ENCODE results near the gene SOBP. TPM values are rescaled to one million over a fixed set of nuclear protein-coding genes. Genes with fewer than 3 reads are reported as not detected.
"Not testable (repeated sequence)": the region's sequence is repeated elsewhere in the genome, so short reads cannot be mapped to it uniquely, and the experiment has no call there.

The SOBP gene
- total and polyA plus RNA-seq, 8 donors, result 0.58 to 16.9 (median 4.4) TPM

DNA sequence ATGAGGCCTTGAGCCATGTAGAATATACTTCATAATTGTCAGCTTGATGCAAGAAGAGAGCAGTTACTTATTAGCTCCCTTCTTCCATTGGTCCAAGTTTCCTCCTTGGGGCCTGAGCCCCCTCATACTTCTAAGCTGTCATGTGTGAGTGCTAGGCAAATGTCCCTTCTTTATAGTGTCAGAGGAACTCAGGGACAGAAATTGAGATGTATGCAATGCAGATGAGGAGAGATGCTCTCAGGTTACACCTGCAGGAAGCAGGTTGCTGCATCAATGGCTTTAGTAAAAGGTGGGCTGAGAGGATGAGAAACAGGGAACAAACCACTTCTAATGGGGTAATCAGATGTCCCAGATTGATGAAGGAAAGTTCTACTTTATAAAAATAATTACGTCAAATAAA, 23.9 kb upstream of the SOBP start:
- Histone ChIP-seq H3K27ac (no peak overlapping the region), H3K27me3 (no peaks in the 10 kb centered on the region), H3K4me3 (no peak overlapping the region), H3K36me3 (no peaks in the 10 kb centered on the region), H3K4me1 (peaks cover 0 to 5% (median 0%) of the 10 kb centered on the region in 4 donors), H3K9me3 (no peaks in the 10 kb centered on the region)
- intact Hi-C loops (cut with DNase I; ENCODE audit: low total_unique reads), result no loop called here
- no peak for DNase-seq
- TF ChIP-seq, protein P1, sequence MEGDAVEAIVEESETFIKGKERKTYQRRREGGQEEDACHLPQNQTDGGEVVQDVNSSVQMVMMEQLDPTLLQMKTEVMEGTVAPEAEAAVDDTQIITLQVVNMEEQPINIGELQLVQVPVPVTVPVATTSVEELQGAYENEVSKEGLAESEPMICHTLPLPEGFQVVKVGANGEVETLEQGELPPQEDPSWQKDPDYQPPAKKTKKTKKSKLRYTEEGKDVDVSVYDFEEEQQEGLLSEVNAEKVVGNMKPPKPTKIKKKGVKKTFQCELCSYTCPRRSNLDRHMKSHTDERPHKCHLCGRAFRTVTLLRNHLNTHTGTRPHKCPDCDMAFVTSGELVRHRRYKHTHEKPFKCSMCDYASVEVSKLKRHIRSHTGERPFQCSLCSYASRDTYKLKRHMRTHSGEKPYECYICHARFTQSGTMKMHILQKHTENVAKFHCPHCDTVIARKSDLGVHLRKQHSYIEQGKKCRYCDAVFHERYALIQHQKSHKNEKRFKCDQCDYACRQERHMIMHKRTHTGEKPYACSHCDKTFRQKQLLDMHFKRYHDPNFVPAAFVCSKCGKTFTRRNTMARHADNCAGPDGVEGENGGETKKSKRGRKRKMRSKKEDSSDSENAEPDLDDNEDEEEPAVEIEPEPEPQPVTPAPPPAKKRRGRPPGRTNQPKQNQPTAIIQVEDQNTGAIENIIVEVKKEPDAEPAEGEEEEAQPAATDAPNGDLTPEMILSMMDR (IDR thresholded peaks at IDR 0.05), result no peak
- TF ChIP-seq EP300 (IDR thresholded peaks at IDR 0.05) (no peak), POLR2A (IDR thresholded peaks at IDR 0.05) (no peak), POLR2AphosphoS5 (IDR thresholded peaks at IDR 0.05) (no peak)
- WGBS, 5 donors, result 90 to 98% (median 96%) methylated on average over 1 of the region's 1 CpG

DNA sequence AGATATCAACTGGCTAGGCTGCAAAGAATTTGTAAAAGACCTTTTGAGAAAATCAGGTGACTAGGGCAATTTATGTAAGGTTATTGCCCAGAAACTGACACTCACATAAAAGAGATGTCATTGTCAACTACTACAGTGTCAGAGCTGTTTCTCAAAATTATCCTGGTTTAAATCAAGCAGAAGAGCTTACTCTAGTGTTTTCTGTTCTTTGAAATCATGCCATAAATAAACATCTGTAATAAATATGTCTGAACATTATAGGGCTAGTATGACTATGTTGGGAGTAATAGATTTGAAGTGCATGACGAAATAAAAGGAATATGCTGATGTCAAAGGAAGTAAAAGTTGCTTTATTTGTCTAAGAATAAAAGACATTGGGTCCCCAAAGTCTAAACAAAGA, 19.6 kb upstream of the SOBP start:
- H3K36me3 ChIP-seq, result no peaks in the 10 kb centered on the region
- H3K4me3 ChIP-seq, result no peak overlapping the region
- no peaks in the 10 kb centered on the region for H3K9me3 ChIP-seq
- TF ChIP-seq POLR2AphosphoS5 (IDR thresholded peaks at IDR 0.05) (no peak), POLR2A (IDR thresholded peaks at IDR 0.05) (no peak), EP300 (IDR thresholded peaks at IDR 0.05) (no peak)
- TF ChIP-seq, protein P1 (IDR thresholded peaks at IDR 0.05), result no peak
- DNase-seq, result no peak
- intact Hi-C loops (cut with DNase I; ENCODE audit: low total_unique reads), result no loop called here
- no peaks in the 10 kb centered on the region for H3K4me1 ChIP-seq
- 83 to 91% (median 87%) methylated on average over 1 of the region's 1 CpG for WGBS, 5 donors
- H3K27me3 ChIP-seq, result peaks cover 0 to 3% (median 0%) of the 10 kb centered on the region in 3 donors
- H3K27ac ChIP-seq, result no peak overlapping the region

DNA sequence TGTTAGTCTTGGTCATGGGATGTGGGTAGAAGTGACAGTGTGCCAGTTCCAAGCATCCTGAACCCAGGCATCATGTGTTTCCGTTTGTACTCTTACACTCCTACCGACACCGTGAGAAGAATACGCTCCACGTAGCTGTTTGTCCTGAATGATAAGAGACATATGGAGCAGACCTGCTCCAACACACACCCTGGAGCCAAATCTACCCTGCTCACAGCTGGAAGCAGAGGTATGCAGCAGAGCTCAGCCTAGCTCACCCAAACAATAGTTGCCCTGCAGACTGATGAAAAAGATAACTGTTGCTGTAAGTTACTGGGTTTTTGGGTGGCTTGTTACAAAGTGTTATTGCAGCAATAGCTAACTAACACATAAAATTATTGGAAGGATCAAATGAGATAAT, 16.3 kb upstream of the SOBP start:
- TF ChIP-seq POLR2AphosphoS5 (IDR thresholded peaks at IDR 0.05) (no peak), POLR2A (IDR thresholded peaks at IDR 0.05) (no peak), EP300 (IDR thresholded peaks at IDR 0.05) (no peak)
- TF ChIP-seq, protein P1 (IDR thresholded peaks at IDR 0.05), result no peak
- 18 to 44% (median 25%) methylated on average over 5 of the region's 5 CpGs for WGBS, 5 donors
- no peak for DNase-seq
- H3K4me1 ChIP-seq, result no peaks in the 10 kb centered on the region
- no peak overlapping the region for H3K4me3 ChIP-seq
- no peak overlapping the region for H3K27ac ChIP-seq
- intact Hi-C loops (cut with DNase I; ENCODE audit: low total_unique reads), result no loop called here
- H3K36me3 ChIP-seq, result no peaks in the 10 kb centered on the region
- peaks cover 0 to 3% (median 0%) of the 10 kb centered on the region in 3 donors for H3K27me3 ChIP-seq
- H3K9me3 ChIP-seq, result no peaks in the 10 kb centered on the region

DNA sequence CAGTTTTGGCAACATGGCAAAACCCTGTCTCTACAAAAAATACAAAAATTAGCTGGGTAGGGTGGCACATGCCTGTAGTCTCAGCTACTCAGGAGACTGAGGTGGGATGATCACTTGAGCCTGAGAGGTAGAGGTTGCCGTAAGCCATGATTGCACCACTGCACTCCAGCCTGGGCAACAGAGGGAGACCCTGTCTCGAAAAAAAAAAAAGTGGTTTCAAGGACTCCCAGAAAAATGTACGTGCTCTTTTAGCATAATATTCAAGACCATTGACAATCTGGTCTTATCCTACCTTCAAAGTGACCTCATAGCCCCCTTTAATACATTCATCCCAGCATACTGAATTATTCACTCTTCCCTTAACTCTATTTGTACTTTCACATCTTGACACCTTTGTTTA, 14.6 kb upstream of the SOBP start:
- H3K4me3 ChIP-seq; DNase-seq; H3K9me3 ChIP-seq; H3K27ac ChIP-seq; H3K36me3 ChIP-seq; intact Hi-C loops (cut with DNase I; ENCODE audit: low total_unique reads); H3K4me1 ChIP-seq; H3K27me3 ChIP-seq: not testable (repeated sequence)
- WGBS, 5 donors, result 85 to 94% (median 91%) methylated on average over 3 of the region's 3 CpGs

DNA sequence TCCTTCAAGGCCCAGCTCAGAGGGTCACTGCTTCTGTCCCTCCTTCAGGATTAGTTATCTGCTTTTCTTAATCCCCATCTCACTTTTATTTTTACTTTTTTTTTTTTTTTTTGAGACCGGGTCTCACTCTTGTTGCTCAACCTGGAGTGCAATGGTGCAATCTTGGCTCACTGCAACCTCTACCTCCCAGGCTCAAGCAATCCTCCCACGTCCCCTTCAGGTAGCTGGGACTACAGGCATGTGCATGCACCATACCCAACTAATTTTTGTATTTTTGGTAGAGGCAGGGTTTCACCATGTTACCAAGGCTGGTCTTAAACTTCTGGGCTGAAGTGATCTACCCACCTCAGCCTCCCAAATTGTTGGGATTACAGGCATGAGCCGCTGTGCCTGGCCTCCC, 14.1 kb upstream of the SOBP start:
- H3K9me3 ChIP-seq; H3K27me3 ChIP-seq; H3K4me3 ChIP-seq; H3K27ac ChIP-seq; intact Hi-C loops (cut with DNase I; ENCODE audit: low total_unique reads); DNase-seq; H3K4me1 ChIP-seq; H3K36me3 ChIP-seq: not testable (repeated sequence)
- WGBS, 5 donors, result 64 to 83% (median 70%) methylated on average over 2 to 3 of the region's 3 CpGs
